Dendritic cell treated with granulocyte-macrophage colony-stimulating factor and Interleukin-4, amounts not matched to agents 40 ng/mL and 50 ng/mL, for 4 days (primary cell): ENCODE data around the gene CST8.

ENCODE experiments used
- H3K27ac Mint-ChIP-seq: one replicate; pipeline ENCODE4 v1.8.0; 2022; ENCODE audit warnings: mild to moderate bottlenecking, mixed read lengths
- H3K27me3 Mint-ChIP-seq: one replicate; pipeline ENCODE4 v1.8.0; 2022; ENCODE audit warnings: mild to moderate bottlenecking, mixed read lengths
- H3K36me3 Mint-ChIP-seq: one replicate; pipeline ENCODE4 v1.8.0; 2022; ENCODE audit warnings: low read depth, mixed read lengths
- H3K4me1 Mint-ChIP-seq: one replicate; pipeline ENCODE4 v1.8.0; 2022; ENCODE audit warnings: low read depth, mixed read lengths
- H3K4me3 Mint-ChIP-seq: one replicate; pipeline ENCODE4 v1.8.0; 2022; ENCODE audit warnings: mild to moderate bottlenecking, moderate library complexity, mixed read lengths
- H3K9me3 Mint-ChIP-seq: one replicate; pipeline ENCODE4 v1.8.0; 2022; ENCODE audit warnings: mixed read lengths
- intact Hi-C: fragments of 100-400 bp; cut with micrococcal nuclease; formaldehyde crosslinking; loops from one replicate; pipeline ENCODE4 v1.15.0; 2022

Gene CST8

GRCh38 chr20:23488996-23489395, 1.9 kb upstream of the CST8 start:
- H3K4me1 Mint-ChIP-seq = no peaks in the 10 kb centered on the region
- H3K4me3 Mint-ChIP-seq = no peak overlapping the region
- intact Hi-C loops = no loop called here
- H3K27me3 Mint-ChIP-seq = no peaks in the 10 kb centered on the region
- H3K27ac Mint-ChIP-seq = no peak overlapping the region
- no peaks in the 10 kb centered on the region for H3K9me3 Mint-ChIP-seq
- no peaks in the 10 kb centered on the region for H3K36me3 Mint-ChIP-seq

GRCh38 chr20:23492292-23492691, 1.4 kb downstream of the CST8 start:
- intact Hi-C loops = no loop called here
- Mint-ChIP-seq H3K36me3 (no peaks in the 10 kb centered on the region), H3K27ac (no peak overlapping the region), H3K4me1 (no peaks in the 10 kb centered on the region), H3K4me3 (no peak overlapping the region), H3K9me3 (no peaks in the 10 kb centered on the region), H3K27me3 (no peaks in the 10 kb centered on the region)

- no peak overlapping the region for H3K4me3 Mint-ChIP-seq
- H3K27ac Mint-ChIP-seq = no peak overlapping the region
- no peaks in the 10 kb centered on the region for H3K9me3 Mint-ChIP-seq
- H3K4me1 Mint-ChIP-seq = no peaks in the 10 kb centered on the region
- no peaks in the 10 kb centered on the region for H3K27me3 Mint-ChIP-seq
- intact Hi-C loops = no loop called here
- no peaks in the 10 kb centered on the region for H3K36me3 Mint-ChIP-seq
These were observed 2.4 kb downstream of the CST8 start for GRCh38 chr20:23493172-23493772.

GRCh38 chr20:23497536-23497935, 6.6 kb downstream of the CST8 start:
- H3K36me3 Mint-ChIP-seq = no peaks in the 10 kb centered on the region
- H3K4me1 Mint-ChIP-seq = no peaks in the 10 kb centered on the region
- H3K27ac Mint-ChIP-seq = no peak overlapping the region
- intact Hi-C loops = no loop called here
- H3K9me3 Mint-ChIP-seq = no peaks in the 10 kb centered on the region
- no peak overlapping the region for H3K4me3 Mint-ChIP-seq
- H3K27me3 Mint-ChIP-seq = no peaks in the 10 kb centered on the region

GRCh38 chr20:23501926-23502325, 11.0 kb downstream of the CST8 start:
- Mint-ChIP-seq H3K4me1 (no peaks in the 10 kb centered on the region), H3K4me3 (no peak overlapping the region), H3K27ac (no peak overlapping the region), H3K27me3 (peaks cover 4% of the 10 kb centered on the region), H3K36me3 (no peaks in the 10 kb centered on the region), H3K9me3 (no peaks in the 10 kb centered on the region)
- intact Hi-C loops = no loop called here

- Mint-ChIP-seq H3K9me3 (no peaks in the 10 kb centered on the region), H3K4me1 (no peaks in the 10 kb centered on the region), H3K27ac (no peak overlapping the region), H3K27me3 (peaks cover 6% of the 10 kb centered on the region), H3K4me3 (no peak overlapping the region), H3K36me3 (no peaks in the 10 kb centered on the region)
- intact Hi-C loops = no loop called here
These were observed 12.7 kb downstream of the CST8 start for GRCh38 chr20:23503649-23504048.

- Mint-ChIP-seq H3K4me1 (peaks cover 1% of the 10 kb centered on the region), H3K36me3 (no peaks in the 10 kb centered on the region), H3K9me3 (no peaks in the 10 kb centered on the region), H3K27ac (no peak overlapping the region), H3K27me3 (peaks cover 6% of the 10 kb centered on the region), H3K4me3 (no peak overlapping the region)
- intact Hi-C loops = no loop called here
These were observed 16.4 kb downstream of the CST8 start for GRCh38 chr20:23507346-23507745.

- no peaks in the 10 kb centered on the region for H3K36me3 Mint-ChIP-seq
- intact Hi-C loops = no loop called here
- H3K4me1 Mint-ChIP-seq = peaks cover 9% of the 10 kb centered on the region
- no peak overlapping the region for H3K4me3 Mint-ChIP-seq
- no peaks in the 10 kb centered on the region for H3K9me3 Mint-ChIP-seq
- H3K27ac Mint-ChIP-seq = no peak overlapping the region
- H3K27me3 Mint-ChIP-seq = peaks cover 4% of the 10 kb centered on the region
These were observed 17.7 kb downstream of the CST8 start for GRCh38 chr20:23508449-23509229.

- no peaks in the 10 kb centered on the region for H3K36me3 Mint-ChIP-seq
- H3K9me3 Mint-ChIP-seq = no peaks in the 10 kb centered on the region
- H3K27ac Mint-ChIP-seq = no peak overlapping the region
- no peak overlapping the region for H3K4me3 Mint-ChIP-seq
- H3K4me1 Mint-ChIP-seq = peaks cover 9% of the 10 kb centered on the region
- H3K27me3 Mint-ChIP-seq = peaks cover 2% of the 10 kb centered on the region
- intact Hi-C loops = no loop called here
These were observed 18.5 kb downstream of the CST8 start for GRCh38 chr20:23509247-23509913.

- Mint-ChIP-seq H3K27ac (no peak overlapping the region), H3K4me3 (no peak overlapping the region), H3K4me1 (peaks cover 9% of the 10 kb centered on the region), H3K9me3 (no peaks in the 10 kb centered on the region), H3K27me3 (peaks cover 2% of the 10 kb centered on the region), H3K36me3 (no peaks in the 10 kb centered on the region)
- intact Hi-C loops = no loop called here
These were observed 19.2 kb downstream of the CST8 start for GRCh38 chr20:23510000-23510590.

- intact Hi-C loops = no loop called here
- H3K4me3 Mint-ChIP-seq = no peak overlapping the region
- no peaks in the 10 kb centered on the region for H3K9me3 Mint-ChIP-seq
- H3K27ac Mint-ChIP-seq = no peak overlapping the region
- H3K27me3 Mint-ChIP-seq = no peaks in the 10 kb centered on the region
- H3K36me3 Mint-ChIP-seq = no peaks in the 10 kb centered on the region
- H3K4me1 Mint-ChIP-seq = peaks cover 9% of the 10 kb centered on the region
These were observed 22.2 kb downstream of the CST8 start for GRCh38 chr20:23513164-23513563.

- Mint-ChIP-seq H3K4me3 (no peak overlapping the region), H3K36me3 (no peaks in the 10 kb centered on the region), H3K27me3 (no peaks in the 10 kb centered on the region), H3K4me1 (peaks cover 9% of the 10 kb centered on the region), H3K9me3 (no peaks in the 10 kb centered on the region), H3K27ac (no peak overlapping the region)
- intact Hi-C loops = no loop called here
These were observed 23.9 kb downstream of the CST8 start for GRCh38 chr20:23514848-23515247.

GRCh38 chr20:23515250-23515939, 24.5 kb downstream of the CST8 start:
- H3K4me3 Mint-ChIP-seq = no peak overlapping the region
- H3K27ac Mint-ChIP-seq = no peak overlapping the region
- H3K36me3 Mint-ChIP-seq = no peaks in the 10 kb centered on the region
- H3K4me1 Mint-ChIP-seq = peaks cover 9% of the 10 kb centered on the region
- no peaks in the 10 kb centered on the region for H3K27me3 Mint-ChIP-seq
- no peaks in the 10 kb centered on the region for H3K9me3 Mint-ChIP-seq
- intact Hi-C loops = no loop called here

GRCh38 chr20:23517719-23518118, 26.8 kb downstream of the CST8 start:
- H3K4me1 Mint-ChIP-seq = peaks cover 4% of the 10 kb centered on the region
- no peak overlapping the region for H3K4me3 Mint-ChIP-seq
- H3K9me3 Mint-ChIP-seq = no peaks in the 10 kb centered on the region
- intact Hi-C loops = no loop called here
- H3K27me3 Mint-ChIP-seq = peaks cover 3% of the 10 kb centered on the region
- no peaks in the 10 kb centered on the region for H3K36me3 Mint-ChIP-seq
- H3K27ac Mint-ChIP-seq = no peak overlapping the region
